ENCODE results near the gene CCDC187.

CCDC187 gene

DNA sequence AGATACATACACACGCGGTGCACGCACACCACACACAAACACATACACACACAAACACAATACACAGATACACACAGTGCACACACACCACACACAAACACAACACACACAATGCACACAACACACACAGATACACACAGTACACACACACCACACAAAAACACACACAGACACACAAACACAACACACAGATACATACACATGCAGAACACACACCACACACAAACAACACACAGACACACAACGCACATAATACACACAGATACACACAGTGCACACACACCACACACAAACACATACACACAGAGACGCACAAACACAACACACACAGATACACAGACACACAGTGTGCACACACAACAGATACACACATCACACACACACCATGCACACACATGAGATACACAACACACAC, 5.9 kb upstream of the CCDC187 start:
- TF ChIP-seq SPI1 (IDR thresholded peaks at IDR 0.05; ENCODE audit: low read depth, low read length): no peak
- TF ChIP-seq TAF1 (IDR thresholded peaks at IDR 0.05; ENCODE audit: low read depth, low read length): no peak
- no peak for TF ChIP-seq POLR2AphosphoS5 (IDR thresholded peaks at IDR 0.05; ENCODE audit: low read depth, low read length)
- no peak for TF ChIP-seq PAX5 (IDR thresholded peaks at IDR 0.05; ENCODE audit: insufficient read depth, low read length, severe bottlenecking)
- TF ChIP-seq POLR2A (IDR thresholded peaks at IDR 0.05; ENCODE audit: low read depth, low read length): no peak
- no peak for TF ChIP-seq POU2F2 (IDR thresholded peaks at IDR 0.05; ENCODE audit: low read depth, low read length)
- FAIRE-seq: no peak
- no peak for DNase-seq (ENCODE audit: insufficient read length, low spot score)

- no peak for TF ChIP-seq POLR2AphosphoS5 (IDR thresholded peaks at IDR 0.05; ENCODE audit: low read depth, low read length)
- TF ChIP-seq PAX5 (IDR thresholded peaks at IDR 0.05; ENCODE audit: insufficient read depth, low read length, severe bottlenecking): peak; percentile 23
- TF ChIP-seq TAF1 (IDR thresholded peaks at IDR 0.05; ENCODE audit: low read depth, low read length): no peak
- TF ChIP-seq POLR2A (IDR thresholded peaks at IDR 0.05; ENCODE audit: low read depth, low read length): no peak
- TF ChIP-seq POU2F2 (IDR thresholded peaks at IDR 0.05; ENCODE audit: low read depth, low read length): no peak
- TF ChIP-seq SPI1 (IDR thresholded peaks at IDR 0.05; ENCODE audit: low read depth, low read length): no peak
- no peak for DNase-seq (ENCODE audit: insufficient read length, low spot score)
- FAIRE-seq: no peak
Observed at GRCh38 chr9:136309101-136309801, 5.4 kb upstream of the CCDC187 start.

DNA sequence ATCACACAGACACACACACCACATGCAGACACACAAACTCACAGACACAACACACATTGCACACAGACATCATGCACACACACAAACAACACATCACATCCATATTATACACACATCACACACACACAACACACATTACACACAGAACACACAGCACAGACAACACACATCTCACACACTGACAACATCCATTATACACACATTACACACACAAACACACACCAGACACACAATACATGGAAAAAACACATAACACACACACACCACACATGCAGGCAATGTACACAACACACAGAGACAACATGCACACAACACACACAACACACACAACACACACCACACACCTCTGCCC, 4.8 kb upstream of the CCDC187 start:
- no peak for FAIRE-seq
- DNase-seq (ENCODE audit: insufficient read length, low spot score): no peak

GRCh38 chr9:136308006-136308701, 4.3 kb upstream of the CCDC187 start:
- no peak for TF ChIP-seq POU2F2 (IDR thresholded peaks at IDR 0.05; ENCODE audit: low read depth, low read length)
- TF ChIP-seq TAF1 (IDR thresholded peaks at IDR 0.05; ENCODE audit: low read depth, low read length): no peak
- TF ChIP-seq POLR2AphosphoS5 (IDR thresholded peaks at IDR 0.05; ENCODE audit: low read depth, low read length): no peak
- TF ChIP-seq PAX5 (IDR thresholded peaks at IDR 0.05; ENCODE audit: insufficient read depth, low read length, severe bottlenecking): no peak
- no peak for TF ChIP-seq POLR2A (IDR thresholded peaks at IDR 0.05; ENCODE audit: low read depth, low read length)
- TF ChIP-seq SPI1 (IDR thresholded peaks at IDR 0.05; ENCODE audit: low read depth, low read length): no peak
- no peak for FAIRE-seq
- DNase-seq (ENCODE audit: insufficient read length, low spot score): no peak

More for the DNA sequence above, 4.8 kb upstream of the CCDC187 start:
- TF ChIP-seq SPI1 (IDR thresholded peaks at IDR 0.05; ENCODE audit: low read depth, low read length) (no peak), TAF1 (IDR thresholded peaks at IDR 0.05; ENCODE audit: low read depth, low read length) (no peak), POU2F2 (IDR thresholded peaks at IDR 0.05; ENCODE audit: low read depth, low read length) (no peak), POLR2A (IDR thresholded peaks at IDR 0.05; ENCODE audit: low read depth, low read length) (no peak)

DNA sequence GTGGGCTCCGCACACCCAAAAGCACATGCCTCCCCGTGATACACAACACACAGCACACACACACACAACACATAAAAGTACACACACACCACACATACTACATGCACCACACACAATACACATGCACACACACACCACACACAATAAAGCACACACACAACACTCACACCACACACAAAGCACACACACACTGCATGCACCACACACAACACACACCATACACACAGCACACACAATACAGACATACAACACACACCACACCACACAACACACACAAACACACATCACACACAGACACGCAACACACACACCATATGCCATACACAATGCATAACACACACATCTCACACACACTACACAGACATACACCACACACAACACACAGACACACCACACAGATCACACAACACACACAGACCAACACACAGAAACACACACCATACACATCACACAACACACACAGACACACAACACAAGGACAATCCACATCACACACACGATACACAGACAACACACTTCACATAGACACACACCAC, 3.4 kb upstream of the CCDC187 start:
- no peak for DNase-seq (ENCODE audit: insufficient read length, low spot score)
- TF ChIP-seq TAF1 (IDR thresholded peaks at IDR 0.05; ENCODE audit: low read depth, low read length): no peak
- no peak for TF ChIP-seq POLR2AphosphoS5 (IDR thresholded peaks at IDR 0.05; ENCODE audit: low read depth, low read length)
- no peak for TF ChIP-seq SPI1 (IDR thresholded peaks at IDR 0.05; ENCODE audit: low read depth, low read length)
- no peak for TF ChIP-seq POLR2A (IDR thresholded peaks at IDR 0.05; ENCODE audit: low read depth, low read length)
- TF ChIP-seq PAX5 (IDR thresholded peaks at IDR 0.05; ENCODE audit: insufficient read depth, low read length, severe bottlenecking): no peak
- no peak for TF ChIP-seq POU2F2 (IDR thresholded peaks at IDR 0.05; ENCODE audit: low read depth, low read length)

DNA sequence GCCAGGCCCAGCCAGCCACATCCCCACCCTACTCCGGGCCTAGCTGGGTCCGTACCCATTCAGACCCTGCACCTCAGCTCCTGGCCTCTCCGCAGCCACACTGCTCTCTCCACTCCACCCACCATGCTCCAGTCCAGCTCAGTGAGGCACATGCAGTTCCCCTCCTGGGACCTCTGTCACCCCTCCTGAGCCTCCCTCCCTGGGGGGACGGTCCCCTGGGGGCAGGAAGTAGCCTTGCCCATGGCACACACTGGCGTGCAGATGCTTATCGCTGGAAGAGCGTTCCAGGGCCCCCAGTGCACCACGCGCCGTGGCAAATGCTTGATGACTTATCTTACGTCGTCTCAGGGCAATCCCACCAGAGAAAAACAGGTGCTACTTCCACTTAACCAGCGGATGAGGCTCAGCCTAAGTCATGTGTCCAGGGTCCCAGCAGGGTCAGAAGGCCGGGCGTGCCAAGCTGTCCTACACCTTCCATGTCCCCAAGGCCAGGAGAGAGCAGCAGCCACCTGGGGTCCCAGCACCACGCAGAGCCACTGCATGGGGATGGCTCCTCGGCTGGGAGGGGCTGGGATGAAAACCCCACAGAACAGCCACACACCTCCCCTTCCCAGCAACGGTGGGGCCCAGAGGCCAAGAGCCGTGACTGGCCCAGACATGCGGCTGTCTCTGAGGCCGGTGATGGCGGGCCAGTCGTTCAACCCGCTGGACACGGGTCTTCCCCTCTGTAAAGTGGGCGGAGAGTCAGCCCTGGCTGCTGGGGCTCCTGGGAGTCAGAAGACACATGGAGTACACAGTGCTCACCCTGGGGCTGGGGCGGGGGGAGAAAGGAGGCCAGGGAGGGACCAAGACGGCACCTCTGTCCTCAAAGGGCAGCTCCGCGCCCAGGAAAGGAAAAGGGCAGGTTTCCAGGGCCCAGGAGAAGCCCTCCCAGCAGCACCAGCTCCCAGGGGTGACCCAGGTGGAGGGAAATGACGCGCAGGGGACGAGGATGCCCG, 2.6 kb upstream of the CCDC187 start:
- TF ChIP-seq PAX5 (IDR thresholded peaks at IDR 0.05; ENCODE audit: insufficient read depth, low read length, severe bottlenecking) (no peak), POLR2AphosphoS5 (IDR thresholded peaks at IDR 0.05; ENCODE audit: low read depth, low read length) (no peak), POLR2A (IDR thresholded peaks at IDR 0.05; ENCODE audit: low read depth, low read length) (no peak), TAF1 (IDR thresholded peaks at IDR 0.05; ENCODE audit: low read depth, low read length) (no peak), POU2F2 (IDR thresholded peaks at IDR 0.05; ENCODE audit: low read depth, low read length) (no peak), SPI1 (IDR thresholded peaks at IDR 0.05; ENCODE audit: low read depth, low read length) (no peak)
- DNase-seq (ENCODE audit: insufficient read length, low spot score): no peak
- FAIRE-seq: no peak

More for the DNA sequence above, 3.4 kb upstream of the CCDC187 start:
- FAIRE-seq: no peak

GRCh38 chr9:136305804-136306203, 1.9 kb upstream of the CCDC187 start:
- TF ChIP-seq POU2F2 (IDR thresholded peaks at IDR 0.05; ENCODE audit: low read depth, low read length) (no peak), POLR2A (IDR thresholded peaks at IDR 0.05; ENCODE audit: low read depth, low read length) (no peak), SPI1 (IDR thresholded peaks at IDR 0.05; ENCODE audit: low read depth, low read length) (no peak), PAX5 (IDR thresholded peaks at IDR 0.05; ENCODE audit: insufficient read depth, low read length, severe bottlenecking) (no peak), POLR2AphosphoS5 (IDR thresholded peaks at IDR 0.05; ENCODE audit: low read depth, low read length) (no peak), TAF1 (IDR thresholded peaks at IDR 0.05; ENCODE audit: low read depth, low read length) (no peak)
- DNase-seq (ENCODE audit: insufficient read length, low spot score) (no peak), FAIRE-seq (no peak)

GRCh38 chr9:136304981-136305380, 1.1 kb upstream of the CCDC187 start:
- no peak for TF ChIP-seq POLR2AphosphoS5 (IDR thresholded peaks at IDR 0.05; ENCODE audit: low read depth, low read length)
- no peak for TF ChIP-seq PAX5 (IDR thresholded peaks at IDR 0.05; ENCODE audit: insufficient read depth, low read length, severe bottlenecking)
- no peak for TF ChIP-seq TAF1 (IDR thresholded peaks at IDR 0.05; ENCODE audit: low read depth, low read length)
- no peak for TF ChIP-seq SPI1 (IDR thresholded peaks at IDR 0.05; ENCODE audit: low read depth, low read length)
- TF ChIP-seq POU2F2 (IDR thresholded peaks at IDR 0.05; ENCODE audit: low read depth, low read length): no peak
- no peak for FAIRE-seq
- DNase-seq (ENCODE audit: insufficient read length, low spot score): no peak

Measured in GM12891 (cell line).